Omental fat pad (tissue), 4 donors: ENCODE data around the gene IPCEF1. TPM values are rescaled to one million over a fixed set of nuclear protein-coding genes. Genes with fewer than 3 reads are reported as not detected.

Experiments
- ATAC-seq: fragments of 150-250 bp; one replicate; pipeline ENCODE4 v1.9.1; 2016; ENCODE audit warnings: mild to moderate bottlenecking, moderate library complexity; ENCODE audit not compliant: low FRiP score
- DNase-seq: peaks from one replicate; pipeline ENCODE4 v3.0.0-alpha.2; 2019; ENCODE audit warnings: low spot score
- total RNA-seq, 4 donors: library from RNA; depleted of rRNA; stranded (reverse); fragments of >200 nt; gene quantifications; one replicate each; pipeline ENCODE4 v1.1.0, GENCODE V29; 2016
- TF ChIP-seq, protein P1 (sequence below), 3 donors: fragments of 450-650 bp; IDR thresholded peaks; one replicate each; pipeline ENCODE4 v1.5.1; 2016 to 2017; ENCODE audit warnings: antibody characterized with exemption in 3 of 3, mild to moderate bottlenecking in 3 of 3, moderate library complexity in 2 of 3

The IPCEF1 gene
- total RNA-seq, 4 donors from 2014 or later = 0.84 to 9.2 (median 2.7) TPM

DNA sequence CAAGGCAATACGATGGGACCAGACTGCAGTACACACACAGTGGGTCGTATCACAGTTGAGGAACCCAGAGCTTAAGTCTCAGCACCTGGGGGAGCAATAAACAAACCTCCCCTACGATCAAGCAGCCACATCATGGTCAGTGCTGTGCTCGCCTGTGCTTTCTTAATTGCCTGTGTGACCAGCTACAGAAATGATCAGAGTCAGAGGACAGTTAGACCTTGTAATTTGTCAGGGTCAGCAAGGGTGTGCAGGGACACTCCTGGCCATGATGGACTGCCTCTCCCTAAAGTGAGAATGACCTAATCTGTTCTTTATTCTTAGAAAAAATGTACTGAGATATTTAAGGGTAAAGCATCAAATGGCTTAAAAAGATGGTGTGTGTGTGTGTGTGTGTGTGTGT, 239.1 kb downstream of the IPCEF1 start:
- no peak for DNase-seq
- TF ChIP-seq, protein P1, sequence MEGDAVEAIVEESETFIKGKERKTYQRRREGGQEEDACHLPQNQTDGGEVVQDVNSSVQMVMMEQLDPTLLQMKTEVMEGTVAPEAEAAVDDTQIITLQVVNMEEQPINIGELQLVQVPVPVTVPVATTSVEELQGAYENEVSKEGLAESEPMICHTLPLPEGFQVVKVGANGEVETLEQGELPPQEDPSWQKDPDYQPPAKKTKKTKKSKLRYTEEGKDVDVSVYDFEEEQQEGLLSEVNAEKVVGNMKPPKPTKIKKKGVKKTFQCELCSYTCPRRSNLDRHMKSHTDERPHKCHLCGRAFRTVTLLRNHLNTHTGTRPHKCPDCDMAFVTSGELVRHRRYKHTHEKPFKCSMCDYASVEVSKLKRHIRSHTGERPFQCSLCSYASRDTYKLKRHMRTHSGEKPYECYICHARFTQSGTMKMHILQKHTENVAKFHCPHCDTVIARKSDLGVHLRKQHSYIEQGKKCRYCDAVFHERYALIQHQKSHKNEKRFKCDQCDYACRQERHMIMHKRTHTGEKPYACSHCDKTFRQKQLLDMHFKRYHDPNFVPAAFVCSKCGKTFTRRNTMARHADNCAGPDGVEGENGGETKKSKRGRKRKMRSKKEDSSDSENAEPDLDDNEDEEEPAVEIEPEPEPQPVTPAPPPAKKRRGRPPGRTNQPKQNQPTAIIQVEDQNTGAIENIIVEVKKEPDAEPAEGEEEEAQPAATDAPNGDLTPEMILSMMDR (IDR thresholded peaks at IDR 0.05) = no peak
- no peak for ATAC-seq

DNA sequence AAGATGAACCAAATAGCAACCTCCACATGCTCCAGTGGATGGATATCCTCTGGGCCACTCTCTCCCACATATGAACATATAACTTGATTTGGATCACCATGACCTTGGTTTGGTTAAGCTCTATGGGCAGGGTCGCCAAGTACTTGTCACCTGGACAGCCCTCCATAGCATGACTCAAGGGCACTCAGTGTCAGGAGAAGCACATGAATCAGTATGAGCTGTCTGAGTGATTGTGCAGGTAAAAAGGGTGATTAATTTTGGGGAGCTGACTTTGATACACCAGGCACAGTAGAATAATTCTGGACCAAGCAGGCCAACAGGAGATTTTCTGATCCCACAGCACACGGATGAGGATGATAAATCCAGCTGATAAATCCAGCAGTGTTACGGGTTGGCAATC, 243.2 kb downstream of the IPCEF1 start:
- TF ChIP-seq, protein P1 (IDR thresholded peaks at IDR 0.05) = no peak
- ATAC-seq (no peak), DNase-seq (no peak)

DNA sequence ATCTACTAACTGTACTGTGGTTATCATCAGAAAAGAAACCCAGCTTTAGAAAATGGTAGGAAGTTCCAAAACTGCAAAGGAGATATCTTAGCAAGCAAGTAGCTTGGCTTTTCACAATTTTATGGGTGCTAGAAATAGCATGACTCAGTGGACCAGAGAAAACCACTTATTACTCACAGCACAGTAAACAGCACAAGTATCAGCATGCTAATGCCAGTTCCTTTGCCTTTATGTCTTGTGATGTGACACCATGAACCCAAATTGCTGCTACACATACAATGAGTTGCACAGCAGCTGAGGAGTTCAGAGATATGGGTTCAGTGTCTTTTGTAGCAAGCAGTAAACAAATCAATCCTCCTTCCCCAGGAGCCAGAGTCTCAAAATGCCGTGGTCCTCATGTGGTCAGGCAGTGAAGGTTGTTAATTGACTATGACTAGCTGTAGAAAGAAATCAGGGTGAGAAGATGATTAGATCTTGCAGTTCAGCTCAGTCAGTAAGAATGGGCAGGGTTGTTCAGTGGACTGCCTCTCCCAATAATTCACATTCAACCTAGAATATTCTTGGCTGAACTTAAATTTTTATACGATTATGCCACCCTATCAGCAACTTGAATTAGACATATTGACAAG, 244.3 kb downstream of the IPCEF1 start:
- TF ChIP-seq, protein P1 (IDR thresholded peaks at IDR 0.05) = no peak
- no peak for DNase-seq

DNA sequence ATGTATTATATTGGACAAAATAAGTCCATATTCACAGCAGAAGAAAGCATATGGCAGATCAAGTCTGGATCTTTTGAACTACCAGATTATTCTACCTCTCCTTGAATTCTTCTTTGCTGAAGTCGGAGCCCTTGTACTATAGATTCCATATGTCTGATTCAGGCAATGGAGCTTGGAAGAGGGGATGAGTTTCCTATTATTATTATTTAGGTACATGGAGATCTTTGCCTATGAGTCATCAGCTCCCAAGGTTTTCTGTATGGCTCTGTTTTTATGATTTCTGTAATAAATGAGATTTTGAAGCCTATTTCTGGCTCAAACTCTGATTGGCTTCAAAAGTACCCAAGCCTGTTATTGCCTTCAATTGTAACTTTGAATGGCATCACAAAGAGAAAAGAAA, 245.6 kb downstream of the IPCEF1 start:
- TF ChIP-seq, protein P1 (IDR thresholded peaks at IDR 0.05) = no peak
- DNase-seq (no peak), ATAC-seq (no peak)

More for the DNA sequence above, 244.3 kb downstream of the IPCEF1 start:
- no peak for ATAC-seq

DNA sequence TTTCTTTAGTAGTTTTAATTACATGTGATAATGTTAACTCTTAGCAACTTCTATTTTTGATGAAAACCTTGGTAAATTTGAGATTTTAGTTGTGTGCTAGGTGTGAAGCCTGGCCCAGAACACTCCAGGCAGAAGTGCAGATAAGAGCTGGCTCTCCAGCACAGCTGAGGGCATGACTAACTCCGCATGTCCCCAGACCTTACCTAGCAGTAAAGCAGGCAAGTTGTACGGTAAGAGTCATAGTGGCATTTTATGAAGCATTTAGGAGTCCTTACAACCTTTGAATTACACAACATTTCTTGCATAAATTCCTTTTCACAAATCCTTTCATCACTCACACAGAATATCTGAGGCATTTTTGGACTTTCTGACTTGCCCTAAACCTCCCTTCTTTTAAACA, 250.4 kb downstream of the IPCEF1 start:
- ATAC-seq (no peak), DNase-seq (no peak)
- TF ChIP-seq, protein P1 (IDR thresholded peaks at IDR 0.05) = no peak

Other genes with a start within 250 kb of the IPCEF1 start
- gene CNKSR3, start 153.9 kb upstream of the IPCEF1 start, total RNA-seq = 10 to 100 TPM in 1 of 4 donors, 1 to 10 TPM in 3; 3.9 to 13.8 (median 5.5) TPM